NCI-H2107 (cell line): ENCODE data around the gene IGBP1.
"Not testable (repeated sequence)": the region's sequence is repeated elsewhere in the genome, so short reads cannot be mapped to it uniquely, and the experiment has no call there.

Source experiments
- DNase-seq: peaks from one replicate; lab custom pipeline; 2025; lab: John Stamatoyannopoulos, UW

IGBP1 gene

GRCh38 chrX:70133303-70134115 lies at the start of gene IGBP1:
TSS of gene IGBP1 (plus strand) at chrX:70133447. CDS start at chrX:70133948, 501 bp downstream.
- peak; percentile 73 for DNase-seq

GRCh38 chrX:70084592-70085240 lies 48.5 kb upstream of the IGBP1 start:
- no peak for DNase-seq

- DNase-seq = no peak
Observed at GRCh38 chrX:70087857-70088630, 45.2 kb upstream of the IGBP1 start.

GRCh38 chrX:70088751-70089150 lies 44.5 kb upstream of the IGBP1 start:
- DNase-seq = no peak

- no peak for DNase-seq
Observed at GRCh38 chrX:70089604-70090297, 43.5 kb upstream of the IGBP1 start.

- no peak for DNase-seq
Observed at GRCh38 chrX:70092247-70092646, 41.0 kb upstream of the IGBP1 start.

DNA sequence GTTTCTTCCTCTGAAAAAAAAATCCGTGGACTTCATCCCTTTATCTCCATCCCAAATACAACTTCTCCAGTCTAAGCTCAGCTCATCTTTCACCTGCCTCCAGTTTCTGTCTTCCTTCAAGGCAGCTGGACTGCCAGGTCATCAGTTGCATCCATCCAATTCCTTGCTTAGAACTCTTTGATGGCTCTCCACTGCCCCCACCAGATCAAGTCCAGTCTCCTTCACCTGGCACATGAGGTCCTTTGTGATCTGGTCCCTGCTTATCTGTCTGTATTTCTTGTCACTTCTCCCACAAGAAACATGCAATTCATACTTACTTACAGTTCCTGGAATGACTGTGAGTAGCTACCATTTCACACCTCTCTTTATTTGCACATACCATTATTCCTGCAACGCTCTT lies 37.2 kb upstream of the IGBP1 start:
- DNase-seq = no peak

DNA sequence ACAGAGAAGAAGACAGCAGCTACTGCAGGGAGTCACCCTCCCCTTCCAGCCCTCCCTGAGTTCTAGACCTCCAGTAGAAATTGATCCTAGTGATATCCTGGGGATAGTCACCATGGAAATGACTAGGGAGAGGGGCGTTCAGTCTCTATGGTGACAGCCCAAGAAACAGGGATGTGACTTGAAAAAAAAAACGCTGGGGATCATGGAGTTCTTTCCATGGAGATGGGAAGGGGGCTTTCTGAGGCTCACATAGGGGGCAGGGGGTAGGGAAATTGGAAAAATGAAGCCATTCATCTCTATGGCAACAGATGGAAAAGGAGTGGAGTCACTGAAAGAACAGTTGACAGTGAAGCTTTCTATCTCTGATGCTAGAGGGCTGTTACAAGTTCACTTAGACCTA lies 28.0 kb upstream of the IGBP1 start:
- no peak for DNase-seq

DNA sequence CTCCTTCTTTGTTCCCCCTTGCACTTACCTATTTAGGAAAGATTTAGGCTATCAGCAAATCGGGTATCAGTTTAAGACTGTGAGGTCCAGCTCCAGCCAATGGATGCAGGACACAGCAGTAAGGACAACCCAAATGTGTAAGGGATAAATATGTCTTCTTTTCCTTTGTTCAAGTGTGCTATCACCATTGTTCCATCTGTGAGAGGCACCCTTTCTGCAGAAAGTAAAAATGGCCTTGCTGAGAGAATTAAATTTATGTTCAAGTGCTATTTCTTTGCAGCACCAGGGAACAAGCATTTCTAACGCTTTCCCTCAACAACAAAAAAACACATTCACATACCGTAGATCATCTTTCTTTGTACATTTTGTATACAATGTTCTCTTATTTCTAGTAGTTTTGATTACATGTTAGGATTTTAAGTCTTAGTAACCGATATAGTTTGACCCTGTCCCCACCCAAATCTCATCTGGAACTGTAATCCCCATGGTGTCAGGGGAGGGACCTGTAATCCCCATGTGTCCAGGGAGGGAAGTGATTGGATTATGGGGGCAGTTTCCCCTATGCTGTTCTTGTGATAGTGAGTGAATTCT lies 21.7 kb upstream of the IGBP1 start:
- DNase-seq = not testable (repeated sequence)

GRCh38 chrX:70117738-70118137 lies 15.5 kb upstream of the IGBP1 start:
- DNase-seq = no peak

- DNase-seq = not testable (repeated sequence)
Observed at GRCh38 chrX:70123014-70123413, 10.2 kb upstream of the IGBP1 start.

- DNase-seq = no peak
Observed at GRCh38 chrX:70124678-70125077, 8.6 kb upstream of the IGBP1 start.

- DNase-seq = no peak
Observed at GRCh38 chrX:70128071-70128470, 5.2 kb upstream of the IGBP1 start.

GRCh38 chrX:70129816-70130215 lies 3.4 kb upstream of the IGBP1 start:
- no peak for DNase-seq

DNA sequence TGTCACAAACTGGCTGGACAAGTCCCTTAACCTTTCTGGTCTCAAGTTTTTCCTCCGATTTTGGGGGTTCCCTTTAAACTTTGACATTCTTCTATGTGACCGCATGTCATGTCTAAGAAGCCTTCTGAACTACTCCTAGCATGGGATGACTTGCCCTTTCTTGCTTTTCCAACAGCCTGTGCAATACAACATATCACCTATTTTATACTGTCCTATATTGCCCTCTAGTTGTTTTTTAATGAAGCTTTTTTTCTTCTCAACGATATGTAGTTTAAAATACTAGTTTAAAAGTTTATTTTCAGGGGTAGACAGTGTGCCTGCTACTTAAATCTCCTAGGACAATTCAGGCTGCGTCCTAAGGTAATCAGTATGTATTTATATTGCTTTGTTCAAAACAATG lies 1.0 kb upstream of the IGBP1 start:
- DNase-seq = no peak

GRCh38 chrX:70132877-70133302 lies 357 bp upstream of the IGBP1 start:
- no peak for DNase-seq

- no peak for DNase-seq
Observed at GRCh38 chrX:70134116-70134477, 850 bp downstream of the IGBP1 start.

DNA sequence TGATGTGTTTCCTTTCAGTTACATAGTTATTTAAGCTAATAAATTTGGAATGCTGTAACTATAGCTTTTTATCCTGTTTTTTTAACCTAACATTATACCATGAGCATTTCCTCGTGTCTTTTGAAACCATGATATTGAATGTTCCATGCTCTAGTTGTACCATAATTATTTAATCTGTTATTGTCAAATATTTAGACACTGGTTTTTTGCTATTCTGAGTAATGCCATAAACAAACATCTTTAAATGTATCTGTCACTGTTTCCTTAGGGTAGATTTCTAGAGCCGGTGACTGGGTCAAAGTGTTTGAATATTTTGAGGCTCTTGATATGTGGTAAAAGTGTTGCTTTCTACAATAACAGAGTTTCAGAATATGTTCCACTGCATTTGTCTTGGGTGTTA lies 5.4 kb downstream of the IGBP1 start:
- DNase-seq = no peak

GRCh38 chrX:70139736-70140135 lies 6.5 kb downstream of the IGBP1 start:
- no peak for DNase-seq

- no peak for DNase-seq
Observed at GRCh38 chrX:70141373-70141772, 8.1 kb downstream of the IGBP1 start.

GRCh38 chrX:70166601-70167590 lies 33.6 kb downstream of the IGBP1 start:
- no peak for DNase-seq
